Stimulated activated CD8-positive, alpha-beta memory T cell treated with anti-CD3 and anti-CD28 coated beads, Interleukin-15, amount 100 ng/mL, for 4 hours (primary cell): ENCODE results near the gene TMEM240.
"Not testable (repeated sequence)": the region's sequence is repeated elsewhere in the genome, so short reads cannot be mapped to it uniquely, and the experiment has no call there.

ENCODE experiments used
- DNase-seq, 2 donors: peaks; one replicate each; pipeline ENCODE4 v3.0.0-alpha.2; 2020; ENCODE audit warnings: low read depth in 2 of 2

TMEM240 gene

DNA sequence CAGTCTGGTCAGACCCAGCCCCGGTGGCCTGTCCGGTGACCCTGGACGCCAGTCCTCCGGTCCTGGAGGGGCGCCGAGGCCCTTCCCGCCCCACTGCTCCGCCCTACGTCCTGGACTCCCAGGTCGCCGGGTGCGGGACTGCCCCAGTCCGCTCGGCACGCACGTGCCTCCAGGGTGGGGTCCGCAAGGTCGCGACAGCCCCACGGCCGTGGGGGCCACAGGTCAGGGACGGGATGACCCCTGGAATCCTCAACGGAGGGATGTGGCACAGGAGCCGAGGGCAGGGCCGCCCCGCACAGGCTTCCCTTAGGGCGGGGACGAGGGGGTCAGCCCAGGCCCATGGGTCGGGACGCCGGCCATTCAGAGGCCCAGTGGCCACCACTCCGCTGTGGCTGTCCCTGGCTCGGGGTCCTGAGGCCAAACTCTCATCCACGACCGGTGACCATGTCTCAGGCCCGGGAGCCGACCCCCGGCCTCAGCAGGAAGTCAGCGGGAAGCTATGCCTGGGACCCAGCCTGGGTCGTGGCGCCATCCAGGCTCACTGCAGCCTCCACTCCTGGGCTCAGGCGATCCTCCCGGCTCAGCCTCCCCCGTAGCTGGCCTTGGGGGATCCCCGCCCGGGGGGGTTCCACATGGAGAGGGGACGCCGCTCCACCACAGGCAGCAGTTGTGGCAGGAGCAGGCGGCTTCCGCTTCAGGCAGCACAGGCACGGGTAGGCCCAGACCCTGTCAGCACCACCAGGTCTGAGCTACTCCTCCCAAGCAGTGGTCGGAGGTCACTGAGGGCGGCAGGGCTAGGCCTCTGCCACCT lies 599 bp upstream of the TMEM240 start:
- no peak for DNase-seq

DNA sequence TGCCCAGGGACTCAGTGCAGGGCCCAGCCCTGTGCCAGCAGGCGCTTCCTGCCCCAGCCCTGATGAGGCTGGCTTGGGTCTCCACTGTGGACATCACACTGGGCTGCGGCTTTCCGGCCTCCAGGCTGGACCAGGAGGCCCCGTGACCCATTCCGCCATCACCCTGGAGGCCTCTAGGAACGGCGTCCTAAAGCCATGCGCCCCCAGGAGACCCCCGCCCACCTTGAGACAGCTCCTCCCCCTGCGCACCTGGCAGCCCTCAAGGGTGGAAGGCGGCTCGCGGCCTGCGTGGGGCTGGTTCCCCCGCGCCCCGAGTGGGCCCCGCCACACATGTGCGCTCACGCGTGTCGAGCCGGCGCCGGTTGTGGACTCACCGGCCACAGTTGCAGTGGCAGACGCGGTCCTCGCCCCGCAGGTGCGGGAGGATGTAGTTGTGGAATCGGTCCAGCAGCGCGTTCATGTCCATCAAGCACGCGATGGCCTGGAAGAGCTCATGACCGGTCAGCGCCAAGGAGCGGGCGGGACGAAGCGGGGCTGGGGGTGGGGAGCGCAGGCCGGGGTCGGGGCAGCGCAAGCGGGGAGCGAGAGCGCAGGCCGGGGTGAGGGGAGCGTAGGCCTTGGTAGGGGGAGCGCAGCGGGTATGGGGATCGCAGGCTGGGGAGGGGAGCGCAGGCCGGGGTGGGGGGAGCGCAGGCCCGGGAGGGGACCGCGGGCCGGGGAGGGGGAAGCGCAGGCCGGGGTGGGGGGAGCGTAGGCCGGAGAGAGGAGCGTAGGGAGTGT lies 924 bp downstream of the TMEM240 start:
- no peak for DNase-seq

DNA sequence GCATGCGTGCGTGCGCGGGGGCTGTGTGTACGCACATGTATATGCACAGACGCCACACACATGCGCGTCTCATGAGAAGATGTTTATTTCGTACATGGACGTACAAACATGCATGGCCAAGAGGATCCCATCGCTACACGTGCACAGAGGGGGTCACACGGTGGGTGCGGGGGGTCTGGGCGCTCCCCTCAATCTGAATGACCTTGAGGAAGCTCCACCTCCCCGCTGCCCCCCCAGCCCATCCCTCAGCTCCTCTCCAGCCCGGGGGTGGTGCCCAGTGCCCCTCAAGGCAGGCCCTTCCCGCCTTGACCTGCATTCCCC lies 1.5 kb downstream of the TMEM240 start:
- no peak for DNase-seq

DNA sequence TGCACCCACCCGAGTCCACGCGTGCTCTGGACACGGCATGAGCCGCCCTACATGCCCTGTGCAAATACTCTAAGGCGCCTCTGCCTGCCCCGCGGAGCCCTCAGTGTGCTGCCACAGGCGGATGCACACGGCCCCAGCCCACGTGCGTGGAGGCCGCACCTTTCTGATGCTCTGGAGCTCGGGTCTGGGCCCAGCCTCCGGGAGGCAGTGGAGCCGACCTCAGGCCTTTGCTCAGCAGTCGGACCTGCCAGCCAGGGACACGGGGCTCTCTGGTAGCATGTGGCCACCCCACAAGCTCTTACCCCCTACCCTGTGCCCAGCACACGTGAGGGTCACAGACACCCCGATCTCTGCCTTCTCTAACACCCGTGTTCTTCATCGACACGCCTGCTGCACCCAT lies 2.1 kb downstream of the TMEM240 start:
- DNase-seq, result no peak

DNA sequence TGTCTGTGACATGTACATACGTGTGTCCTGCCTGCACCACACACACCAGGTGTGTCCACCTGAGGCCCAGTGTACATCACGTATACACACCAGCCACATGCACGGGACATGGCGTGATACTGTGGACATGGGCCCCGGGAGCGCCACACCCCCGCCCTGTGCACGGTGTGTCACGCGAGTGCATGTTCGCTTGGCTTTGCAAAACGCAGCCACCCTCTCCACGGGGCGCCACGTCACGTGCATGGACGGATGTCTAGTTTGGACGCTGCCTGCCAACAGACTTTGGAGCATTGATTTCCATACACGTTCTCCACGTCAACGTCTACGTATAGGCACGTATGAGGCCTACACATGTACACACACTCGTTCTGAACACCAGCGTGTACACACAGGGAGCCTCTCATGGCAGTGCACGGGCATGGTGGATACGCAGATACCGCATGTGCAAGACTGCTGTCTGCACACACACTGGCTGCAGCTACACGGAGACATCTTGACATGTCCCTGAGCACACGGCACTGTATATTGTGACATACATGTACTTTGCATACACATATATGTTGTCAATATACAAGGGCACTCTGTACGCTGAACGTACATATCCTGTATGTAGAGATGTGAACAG lies 2.7 kb downstream of the TMEM240 start:
- DNase-seq, result no peak

DNA sequence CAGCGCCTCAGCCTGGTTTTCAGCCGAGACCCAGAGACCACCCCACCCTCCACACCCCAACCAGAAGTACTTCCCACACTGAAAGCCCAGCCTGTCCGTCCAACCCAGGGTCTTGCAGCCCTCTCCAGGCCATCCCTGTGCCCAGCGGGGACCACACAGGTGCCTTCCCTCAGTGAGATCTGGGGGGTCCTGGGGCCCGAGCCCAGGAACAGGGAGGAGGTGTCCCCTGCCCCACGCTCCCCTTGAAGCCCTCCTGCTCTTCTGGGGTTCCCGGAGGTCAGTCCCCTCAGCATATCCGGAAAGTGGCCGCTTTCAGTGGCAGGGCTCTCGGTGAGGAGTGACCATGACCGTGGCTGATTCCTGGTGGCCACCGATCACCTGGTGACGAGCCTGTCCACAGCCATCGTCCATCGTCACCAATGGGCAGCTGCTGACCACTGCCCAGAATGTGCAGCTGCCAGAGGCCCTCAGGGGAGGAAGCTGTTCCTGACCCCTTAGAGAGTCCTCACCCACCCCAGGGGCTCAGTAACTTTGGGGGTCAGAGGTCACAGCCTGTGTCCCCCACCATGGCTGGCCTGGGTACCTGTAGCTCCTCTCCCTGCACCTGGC lies 3.4 kb downstream of the TMEM240 start:
- no peak for DNase-seq

DNA sequence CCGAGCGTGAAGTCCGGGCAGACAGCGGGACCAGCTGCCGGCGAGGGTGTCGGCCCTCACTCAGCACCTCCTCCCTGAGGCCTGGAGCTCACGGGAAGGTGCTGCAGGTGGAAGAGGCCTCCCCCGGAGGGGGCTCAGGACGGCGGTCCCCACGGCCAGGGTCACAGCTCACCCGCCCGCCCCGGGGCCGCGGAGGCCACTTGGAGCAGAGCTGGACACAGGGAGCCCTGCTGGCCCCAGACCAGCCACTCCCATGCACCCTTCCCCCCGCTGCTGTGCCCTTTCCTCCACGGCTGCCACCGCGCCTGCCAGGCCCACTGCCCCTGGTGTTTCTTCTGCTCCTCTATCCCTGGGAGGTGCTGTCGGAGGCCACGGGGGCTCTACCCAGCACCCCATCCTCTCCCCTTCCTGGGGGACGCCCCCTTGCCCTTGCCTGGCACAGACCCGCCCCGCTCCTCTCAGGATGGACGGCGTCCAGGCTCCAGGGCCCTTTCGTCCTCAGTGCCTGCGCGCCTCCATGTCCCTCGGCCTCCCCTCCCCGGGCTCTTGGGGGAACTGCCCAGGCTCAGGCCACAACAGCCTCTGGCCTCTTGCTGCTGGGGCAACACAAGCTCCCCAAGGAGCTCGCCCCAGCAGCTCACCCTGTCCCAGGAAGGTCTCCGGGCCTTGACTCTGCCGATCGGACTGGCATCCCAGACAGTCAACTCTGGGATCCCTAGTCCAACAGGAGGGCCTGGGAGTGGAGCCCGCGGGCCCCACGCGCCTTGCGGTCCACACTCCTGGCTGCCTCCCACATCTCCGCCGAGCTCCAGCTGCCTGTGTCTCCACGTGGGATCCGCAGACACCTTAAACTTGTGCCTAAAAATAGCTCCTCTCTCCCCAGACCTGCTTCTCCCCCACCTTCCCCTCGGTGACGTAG lies 4.1 kb downstream of the TMEM240 start:
- DNase-seq, result no peak

DNA sequence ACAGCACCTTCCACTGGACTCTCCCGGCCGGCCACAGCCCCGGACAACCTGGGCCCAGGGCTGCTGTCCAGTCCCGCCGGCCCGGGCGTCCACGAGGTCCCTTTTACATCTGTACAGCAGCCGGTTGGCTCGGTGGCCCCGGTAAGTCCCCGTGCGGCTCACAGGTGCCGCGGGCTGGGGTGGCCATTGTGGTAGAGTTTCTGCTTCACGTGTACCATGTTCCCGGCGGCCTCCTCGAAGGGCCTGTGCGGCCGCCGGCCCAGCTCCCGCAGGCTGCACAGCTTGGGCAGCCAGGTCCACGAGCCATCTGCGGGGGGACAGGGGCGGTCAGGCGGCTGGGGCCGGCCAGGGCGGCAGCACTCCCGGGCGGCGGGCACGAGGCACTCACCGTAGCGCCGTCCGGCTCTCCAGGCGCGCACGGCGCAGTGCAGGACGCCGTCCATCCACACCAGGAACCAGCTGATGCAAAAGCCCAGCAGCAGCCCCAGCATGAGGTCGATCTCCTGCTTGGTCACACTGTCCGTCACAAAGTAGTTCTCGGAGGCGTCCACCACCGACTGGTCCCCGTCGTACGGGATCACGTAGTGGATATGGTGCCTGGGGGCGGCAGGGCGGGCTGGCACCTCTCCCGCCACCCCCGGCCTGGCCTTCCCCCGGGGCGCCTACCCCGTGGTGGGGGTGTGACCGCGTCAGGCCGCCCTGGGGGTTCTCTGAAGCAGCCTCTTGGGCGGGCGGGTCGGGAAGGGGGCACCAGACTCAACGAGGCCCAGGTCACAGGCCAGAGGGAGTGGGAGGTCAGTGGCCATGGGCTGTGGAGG lies 5.0 kb downstream of the TMEM240 start:
- DNase-seq, result no peak

DNA sequence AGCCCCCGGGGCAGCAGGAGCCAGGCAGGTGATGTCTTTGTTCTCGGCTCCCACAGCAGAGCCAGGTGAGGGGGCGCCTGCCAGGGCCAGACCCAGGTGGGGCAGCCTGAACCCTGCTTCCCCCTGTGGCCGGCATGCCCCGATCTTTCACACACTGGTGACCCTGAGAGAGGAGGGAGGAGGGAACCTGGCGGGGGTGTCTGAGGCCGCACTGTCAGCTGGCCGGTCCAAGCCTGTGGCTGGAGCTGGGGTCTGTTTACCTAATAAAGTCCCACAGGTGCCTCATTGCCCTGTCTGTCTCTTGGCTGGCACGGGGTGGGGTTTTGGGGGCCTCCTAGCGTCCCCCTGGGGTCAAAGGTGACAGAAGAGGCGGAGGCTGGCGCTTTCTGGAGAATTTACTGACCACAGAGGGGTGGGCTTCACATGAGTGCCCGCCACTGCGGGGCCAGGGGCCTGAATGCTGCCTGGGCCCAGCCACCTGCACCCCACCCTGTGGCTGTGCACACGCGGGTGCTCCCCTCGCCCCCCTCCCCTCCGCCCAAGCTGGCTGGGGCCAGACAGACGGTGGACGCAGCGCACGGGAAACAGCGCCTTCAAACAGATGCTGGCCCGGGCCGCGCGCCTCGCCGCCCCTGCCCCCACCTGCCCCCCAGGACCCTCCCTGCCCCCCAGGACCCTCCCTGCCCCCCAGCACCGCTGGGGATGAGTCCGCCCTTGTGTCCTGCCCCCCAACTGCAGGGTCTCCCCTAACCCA lies 5.8 kb downstream of the TMEM240 start:
- no peak for DNase-seq

DNA sequence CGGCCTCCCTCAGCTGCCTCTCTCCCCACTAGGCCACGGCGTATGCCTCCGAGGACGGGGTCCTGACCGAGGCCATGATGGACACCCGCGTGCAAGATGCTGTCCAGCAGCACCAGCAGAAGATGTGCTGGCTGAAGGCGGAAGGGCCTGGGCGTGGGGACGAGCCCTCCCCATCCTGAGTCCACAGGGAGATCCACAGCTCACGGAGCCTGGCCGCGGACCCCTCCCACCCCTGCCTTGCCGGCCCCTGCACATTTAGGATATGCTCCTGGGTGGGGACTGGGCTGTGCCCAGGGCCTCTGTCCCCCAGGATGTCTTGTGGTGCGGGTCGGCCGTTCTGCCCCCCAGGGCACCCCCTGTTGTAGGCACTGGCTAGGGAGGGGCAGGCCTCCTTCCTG lies 6.5 kb downstream of the TMEM240 start:
- not testable (repeated sequence) for DNase-seq

DNA sequence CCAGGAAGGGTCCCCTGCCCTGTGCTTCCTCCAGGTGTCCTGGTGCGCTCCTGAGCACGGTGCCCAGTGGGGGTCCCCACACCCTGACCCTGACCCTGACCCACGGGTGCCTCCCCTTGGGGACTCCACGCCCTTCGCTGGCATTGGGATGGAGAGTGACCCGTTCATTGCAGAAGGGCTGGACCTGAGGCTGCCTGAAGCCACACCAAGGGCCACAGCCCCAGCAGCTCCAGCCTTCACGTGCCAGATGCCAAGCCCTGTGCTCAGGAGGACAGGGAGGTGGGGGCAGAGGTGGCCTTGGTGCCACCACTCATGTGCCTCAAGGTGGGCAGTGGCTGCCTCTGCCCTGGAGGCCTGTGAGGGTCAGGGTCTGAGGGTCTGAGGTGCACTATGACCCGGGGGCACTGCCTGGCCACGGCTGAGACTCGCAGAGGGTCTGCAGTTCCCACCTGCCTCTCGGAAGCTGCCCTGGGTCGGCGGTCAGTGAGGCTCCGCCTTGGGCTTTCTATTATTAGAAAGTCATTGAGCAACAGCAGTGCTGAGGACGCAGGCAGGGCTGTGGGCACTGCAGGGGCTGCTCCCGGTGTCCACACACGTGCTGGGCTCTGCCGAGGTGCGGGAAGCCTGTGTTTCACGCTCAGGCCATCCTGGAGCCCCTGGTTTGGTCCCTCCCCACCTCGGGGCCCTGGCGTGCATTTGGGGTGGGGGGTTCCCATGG lies 7.1 kb downstream of the TMEM240 start:
- DNase-seq, result not testable (repeated sequence)

DNA sequence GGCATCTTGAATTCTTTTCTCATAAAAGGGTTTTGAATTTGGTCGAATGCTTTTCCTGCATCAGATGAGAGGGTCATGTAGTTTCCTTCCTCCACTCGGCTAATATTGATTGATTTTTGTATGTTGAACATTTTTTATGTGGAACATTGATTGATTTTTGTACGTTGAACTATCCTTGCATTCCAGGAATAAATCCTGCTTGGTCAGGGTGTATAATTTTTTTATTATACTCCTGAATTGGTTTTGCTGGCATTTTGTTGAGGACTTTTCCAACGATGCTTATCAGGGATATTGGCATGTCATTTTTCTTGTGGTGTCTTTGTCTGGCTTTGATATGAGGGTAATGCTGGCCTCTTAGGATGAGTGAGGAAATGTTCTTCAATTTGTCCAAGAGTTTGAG lies 8.5 kb downstream of the TMEM240 start:
- no peak for DNase-seq

DNA sequence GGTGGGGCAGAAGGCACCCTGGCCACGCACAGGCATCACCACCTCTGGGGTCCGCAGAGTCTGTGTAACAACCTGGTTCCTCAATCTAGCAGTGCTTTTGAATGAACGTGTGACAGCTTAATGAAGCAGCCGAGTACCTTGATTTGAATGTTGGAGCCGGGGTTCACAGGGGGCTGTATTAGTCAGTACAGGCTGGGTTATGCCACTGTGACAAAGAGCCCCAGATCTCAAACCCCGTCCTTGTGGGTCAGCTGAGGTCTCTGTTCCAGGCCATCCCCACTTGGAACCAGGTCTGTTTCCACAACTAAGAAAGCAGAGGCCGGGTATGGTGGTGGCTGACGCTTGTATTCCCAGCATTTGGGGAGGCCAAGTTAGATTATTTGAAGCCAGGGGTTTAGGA lies 10.5 kb downstream of the TMEM240 start:
- DNase-seq, result no peak

DNA sequence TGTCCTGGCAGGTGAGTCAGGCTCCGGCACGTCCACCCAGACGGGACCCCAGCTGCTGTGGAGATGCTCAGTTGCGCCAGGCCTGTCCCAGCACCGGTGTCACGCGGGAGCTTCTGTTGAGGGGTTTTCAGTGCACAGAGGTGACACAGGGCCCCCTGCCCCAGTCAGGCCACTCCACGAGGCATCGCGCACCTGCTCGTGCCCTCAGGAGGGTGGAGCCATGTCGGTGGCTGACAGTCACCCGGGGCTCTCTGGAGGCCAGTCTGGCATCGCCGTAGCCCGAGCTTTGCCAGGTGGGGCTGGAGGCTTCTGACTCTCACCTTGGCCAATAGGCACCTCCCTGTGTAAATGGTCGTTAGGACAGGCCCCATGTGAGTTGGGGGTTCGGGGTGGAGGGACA lies 11.1 kb downstream of the TMEM240 start:
- DNase-seq, result no peak

DNA sequence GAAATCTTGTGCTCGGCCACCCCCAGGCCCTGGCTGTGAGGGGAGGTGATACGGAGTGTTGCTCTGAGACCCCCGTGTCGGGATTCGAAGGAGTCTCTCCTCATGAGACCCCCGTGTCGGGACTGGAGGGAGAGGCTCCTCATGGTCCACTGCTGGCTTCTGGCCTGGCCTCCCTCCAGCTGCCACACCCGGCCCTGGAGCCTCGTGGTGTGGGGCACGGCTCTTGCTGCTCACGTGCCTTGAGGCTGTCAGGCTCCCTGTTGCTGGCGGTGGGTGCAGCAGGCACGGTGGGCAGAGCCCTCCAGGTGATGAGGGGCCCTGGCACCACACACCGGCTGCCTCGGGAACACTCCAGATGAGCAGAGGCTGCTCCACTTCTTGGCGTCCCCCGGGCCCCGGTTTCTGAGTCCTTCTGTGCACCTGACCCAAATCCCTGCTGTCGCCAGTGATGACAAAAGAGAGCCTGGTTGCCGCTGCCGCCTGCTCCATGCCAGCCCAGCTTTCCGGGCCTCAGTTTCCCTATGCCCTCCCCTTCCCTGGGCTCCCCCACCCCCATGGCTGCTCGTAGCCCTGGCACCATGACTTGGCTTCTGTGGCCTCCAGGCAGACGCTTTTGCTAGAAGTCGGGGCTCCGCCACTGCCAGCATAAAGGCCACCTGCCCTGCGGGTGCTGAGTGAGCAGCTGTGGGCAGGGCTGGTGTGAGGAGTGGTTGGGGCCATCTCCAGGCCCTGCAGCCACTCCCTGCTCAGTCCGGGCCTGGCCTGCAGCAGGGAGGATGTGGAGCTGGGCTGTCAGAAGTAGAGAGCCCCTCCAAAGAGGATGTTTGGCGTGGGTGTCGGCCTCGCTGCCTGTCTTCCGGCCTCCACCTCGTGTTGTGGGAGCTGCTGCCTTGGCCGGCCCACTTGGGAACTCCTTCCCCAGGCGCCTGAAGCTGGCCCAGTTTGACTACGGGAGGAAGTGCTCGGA lies 11.8 kb downstream of the TMEM240 start:
- DNase-seq, result no peak

DNA sequence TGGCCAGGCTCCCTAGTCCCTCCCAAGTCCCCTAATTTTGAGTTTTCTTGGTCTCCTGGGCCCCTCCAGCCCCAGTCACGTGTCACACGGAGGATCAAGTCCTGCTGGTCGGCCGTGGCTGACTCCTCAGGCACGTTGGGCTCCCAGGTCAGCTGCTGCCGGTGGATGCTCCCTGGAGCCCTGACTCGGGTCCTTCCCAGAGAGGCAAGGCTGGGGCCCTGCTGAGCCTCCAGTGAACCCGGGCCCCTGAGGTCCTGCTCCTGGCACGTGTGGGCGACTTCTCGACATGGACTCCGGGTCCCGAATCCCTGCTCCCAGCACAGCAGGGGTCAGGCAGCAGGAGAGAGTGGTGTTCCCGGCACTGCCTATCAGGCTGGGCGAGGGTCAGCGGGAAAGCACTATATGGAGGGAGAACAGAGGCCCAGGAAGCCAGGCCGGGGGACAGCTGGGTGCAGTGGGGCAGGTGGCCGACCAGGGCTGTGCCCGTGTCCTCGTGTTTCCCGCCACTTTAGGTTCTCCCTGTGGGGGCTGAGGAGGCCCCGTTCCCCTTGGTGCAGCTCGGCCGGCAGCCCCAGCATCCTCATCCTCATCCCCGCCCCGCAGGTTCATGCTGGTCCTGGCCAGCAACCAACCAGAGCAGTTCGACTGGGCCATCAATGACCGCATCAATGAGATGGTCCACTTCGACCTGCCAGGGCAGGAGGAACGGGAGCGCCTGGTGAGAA lies 13.2 kb downstream of the TMEM240 start:
- DNase-seq, result no peak

DNA sequence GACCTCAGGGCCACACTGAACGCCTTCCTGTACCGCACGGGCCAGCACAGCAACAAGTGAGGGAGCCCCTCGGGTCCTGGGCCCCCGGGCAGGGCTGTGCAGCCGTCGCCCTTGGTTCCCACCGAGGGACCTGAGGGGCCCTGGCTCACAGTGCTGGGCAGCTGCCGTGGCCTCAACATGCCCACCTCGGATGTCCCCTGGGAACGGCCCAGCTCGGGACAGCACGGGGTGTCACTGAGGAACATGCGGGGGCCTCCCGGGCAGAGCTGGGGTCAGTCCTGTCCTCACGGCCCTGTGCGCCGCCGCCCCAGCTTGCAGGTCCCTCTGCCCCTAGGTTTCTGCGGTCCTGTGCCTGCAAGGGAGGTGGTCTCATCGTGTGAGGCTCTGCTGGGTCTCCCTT lies 13.9 kb downstream of the TMEM240 start:
- not testable (repeated sequence) for DNase-seq
